K562 (cell line): ENCODE measurements around the gene ZNF691. TPM values are rescaled to one million over a fixed set of nuclear protein-coding genes. Genes with fewer than 3 reads are reported as not detected.

Experiments used
- BDP1 ChIP-seq: IDR thresholded peaks from 3 replicates; pipeline ENCODE4 v1.6.1; 2011; ENCODE audit not compliant: insufficient read length, insufficient read depth
- HDAC6 ChIP-seq: IDR thresholded peaks from 2 replicates; pipeline ENCODE4 v1.6.1; 2012; ENCODE audit warnings: low read depth, mild to moderate bottlenecking, control low read depth, inconsistent platforms, low read length, moderate library complexity
- PHB ChIP-seq: fragments of 250-450 bp; sonication (Bioruptor Pico); IDR thresholded peaks from 2 replicates; pipeline ENCODE4 v1.5.0; 2021
- REST ChIP-seq, 2 experiments: fragments of 450-650 bp; formaldehyde crosslinking in 1 of 2; IDR thresholded peaks; 2 replicates each; pipeline versions ENCODE4 v1.4.0 to v1.6.1; 2014 to 2020; ENCODE audit warnings: mild to moderate bottlenecking in 2 of 2, borderline replicate concordance in 1 of 2, low read depth in 1 of 2
- SRSF3 ChIP-seq: fragments of 200-400 bp; formaldehyde crosslinking; IDR thresholded peaks from 2 replicates; pipeline ENCODE4 v1.6.1; 2016; ENCODE audit warnings: mild to moderate bottlenecking, low read length, moderate library complexity; ENCODE audit not compliant: insufficient read depth
- USF1 ChIP-seq: sonication (generic); formaldehyde crosslinking; IDR thresholded peaks from 2 replicates; pipeline ENCODE4 v1.9.0; 2022; ENCODE audit warnings: mild to moderate bottlenecking, missing genetic modification reagents
- YY1 ChIP-seq, 3 experiments: IDR thresholded peaks; 2 replicates each; pipeline ENCODE4 v1.6.1; 2011; ENCODE audit warnings: low read length in 2 of 3, mild to moderate bottlenecking in 2 of 3, moderate library complexity in 2 of 3, borderline replicate concordance in 1 of 3, control low read depth in 1 of 3, low read depth in 1 of 3; ENCODE audit not compliant: insufficient read depth in 3 of 3, insufficient replicate concordance in 2 of 3, control insufficient read depth in 1 of 3, insufficient read length in 1 of 3; ENCODE audit errors: extremely low read depth in 1 of 3
- ZNF212 ChIP-seq: fragments of 450-650 bp; formaldehyde crosslinking; IDR thresholded peaks from 2 replicates; pipeline ENCODE4 v1.4.0; 2020; ENCODE audit warnings: mild to moderate bottlenecking
- ZNF398 ChIP-seq: fragments of 250-450 bp; sonication (Bioruptor Pico); IDR thresholded peaks from 2 replicates; pipeline ENCODE4 v1.8.0; 2021; ENCODE audit warnings: moderate library complexity, mild to moderate bottlenecking, inconsistent platforms
- polyA plus RNA-seq, 8 experiments: library from polyadenylated mRNA; depleted of rRNA in 4 of 8; stranded (reverse) in 5 of 8; unstranded in 3 of 8; fragments of >200 nt; fragmentation: Nextera tagmentation in 2 of 8; fragmentation: Illumina TruSeq in 1 of 8; extraction: Ambion mirVana in 2 of 8; extraction: Trizol in 1 of 8; gene quantifications; 2 replicates each; pipeline versions ENCODE4 v1.2.1 to v1.2.3, GENCODE V29; 2011 to 2014; ENCODE audit warnings: inconsistent platforms in 1 of 8, missing spikeins in 1 of 8
- total RNA-seq, 7 experiments: library from RNA; depleted of rRNA in 6 of 7; stranded (reverse); fragments of >200 nt in 6 of 7; fragmentation: Illumina TruSeq in 2 of 7; extraction: Trizol in 2 of 7; gene quantifications; 2 replicates each; pipeline versions ENCODE4 v1.2.1 to v1.2.3, GENCODE V29; 2011 to 2021; ENCODE audit warnings: low replicate concordance in 1 of 7
- TF ChIP-seq, protein P1 (sequence below): fragments of 450-650 bp; IDR thresholded peaks from 2 replicates; pipeline ENCODE4 v1.6.1; 2017; ENCODE audit warnings: antibody characterized with exemption, mild to moderate bottlenecking

The ZNF691 gene
- total and polyA plus RNA-seq, 9 of the 15 experiments (the other 6 are each of a cell fraction or from before 2014, with no cell fraction given): 10.7 to 30.4 (median 14.8) TPM

- peak; percentile 22; the same call in 1 of the 2 replicates for TF ChIP-seq ZNF398
- peak; percentile 7 for TF ChIP-seq BDP1
- 0 out of 2 replicates have a peak, but pooled peaks have one; percentile 47 for TF ChIP-seq PHB (CRISPR knock-in tag)
- TF ChIP-seq SRSF3: no peak
- TF ChIP-seq USF1 (CRISPR knock-in tag): no peak
- no peak for TF ChIP-seq YY1 (IDR thresholded peaks at IDR 0.05; ENCODE audit: borderline replicate concordance in 1 of 3, control insufficient read depth in 1 of 3, extremely low read depth in 1 of 3, insufficient read depth in 3 of 3, insufficient read length in 1 of 3, insufficient replicate concordance in 2 of 3, low read depth in 1 of 3, low read length in 2 of 3)
- no peak for TF ChIP-seq ZNF212 (CRISPR knock-in tag)
- TF ChIP-seq HDAC6: no peak
- TF ChIP-seq, protein P1, sequence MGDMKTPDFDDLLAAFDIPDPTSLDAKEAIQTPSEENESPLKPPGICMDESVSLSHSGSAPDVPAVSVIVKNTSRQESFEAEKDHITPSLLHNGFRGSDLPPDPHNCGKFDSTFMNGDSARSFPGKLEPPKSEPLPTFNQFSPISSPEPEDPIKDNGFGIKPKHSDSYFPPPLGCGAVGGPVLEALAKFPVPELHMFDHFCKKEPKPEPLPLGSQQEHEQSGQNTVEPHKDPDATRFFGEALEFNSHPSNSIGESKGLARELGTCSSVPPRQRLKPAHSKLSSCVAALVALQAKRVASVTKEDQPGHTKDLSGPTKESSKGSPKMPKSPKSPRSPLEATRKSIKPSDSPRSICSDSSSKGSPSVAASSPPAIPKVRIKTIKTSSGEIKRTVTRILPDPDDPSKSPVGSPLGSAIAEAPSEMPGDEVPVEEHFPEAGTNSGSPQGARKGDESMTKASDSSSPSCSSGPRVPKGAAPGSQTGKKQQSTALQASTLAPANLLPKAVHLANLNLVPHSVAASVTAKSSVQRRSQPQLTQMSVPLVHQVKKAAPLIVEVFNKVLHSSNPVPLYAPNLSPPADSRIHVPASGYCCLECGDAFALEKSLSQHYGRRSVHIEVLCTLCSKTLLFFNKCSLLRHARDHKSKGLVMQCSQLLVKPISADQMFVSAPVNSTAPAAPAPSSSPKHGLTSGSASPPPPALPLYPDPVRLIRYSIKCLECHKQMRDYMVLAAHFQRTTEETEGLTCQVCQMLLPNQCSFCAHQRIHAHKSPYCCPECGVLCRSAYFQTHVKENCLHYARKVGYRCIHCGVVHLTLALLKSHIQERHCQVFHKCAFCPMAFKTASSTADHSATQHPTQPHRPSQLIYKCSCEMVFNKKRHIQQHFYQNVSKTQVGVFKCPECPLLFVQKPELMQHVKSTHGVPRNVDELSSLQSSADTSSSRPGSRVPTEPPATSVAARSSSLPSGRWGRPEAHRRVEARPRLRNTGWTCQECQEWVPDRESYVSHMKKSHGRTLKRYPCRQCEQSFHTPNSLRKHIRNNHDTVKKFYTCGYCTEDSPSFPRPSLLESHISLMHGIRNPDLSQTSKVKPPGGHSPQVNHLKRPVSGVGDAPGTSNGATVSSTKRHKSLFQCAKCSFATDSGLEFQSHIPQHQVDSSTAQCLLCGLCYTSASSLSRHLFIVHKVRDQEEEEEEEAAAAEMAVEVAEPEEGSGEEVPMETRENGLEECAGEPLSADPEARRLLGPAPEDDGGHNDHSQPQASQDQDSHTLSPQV: peak; percentile 40; the same call in 1 of the 2 replicates
- no peak for TF ChIP-seq REST (IDR thresholded peaks at IDR 0.05; ENCODE audit: borderline replicate concordance)
- TF ChIP-seq REST (CRISPR knock-in tag; IDR thresholded peaks at IDR 0.05; ENCODE audit: low read depth): no peak
Observed at GRCh38 chr1:42845866-42846256, 552 bp upstream of the ZNF691 start (continued).
